K562 (cell line): ENCODE results near the gene FBXO36. TPM values are rescaled to one million over a fixed set of nuclear protein-coding genes. Genes with fewer than 3 reads are reported as not detected.

ENCODE experiments used
- ATF1 ChIP-seq, 2 experiments: fragments of 450-650 bp in 1 of 2; IDR thresholded peaks; 2 replicates each; pipeline ENCODE4 v1.6.1; 2016; ENCODE audit warnings: missing compliant biosample characterization in 1 of 2, missing genetic modification characterization in 1 of 2
- CCNT2 ChIP-seq: IDR thresholded peaks from 2 replicates; pipeline ENCODE4 v1.6.1; 2011; ENCODE audit warnings: borderline replicate concordance, low read depth, mild to moderate bottlenecking, moderate library complexity, mixed read lengths, low read length; ENCODE audit not compliant: insufficient read length; ENCODE audit errors: extremely low read depth
- CEBPG ChIP-seq, 3 experiments: fragments of 200-800 bp in 1 of 3; sonication (Bioruptor generic) in 1 of 3; sonication (generic) in 1 of 3; formaldehyde crosslinking in 1 of 3; IDR thresholded peaks in 2 of 3; conservative IDR thresholded peaks in 1 of 3; 2 replicates each; pipeline versions ENCODE4 v1.6.1 to v1.8.0; 2016 to 2022; ENCODE audit warnings: missing compliant biosample characterization in 2 of 3, missing genetic modification characterization in 2 of 3, mild to moderate bottlenecking in 1 of 3, missing genetic modification reagents in 1 of 3
- DPF2 ChIP-seq: fragments of 450-650 bp; IDR thresholded peaks from 2 replicates; pipeline ENCODE4 v1.6.1; 2016
- KLF16 ChIP-seq: IDR thresholded peaks from 2 replicates; pipeline ENCODE4 v1.6.1; 2016; ENCODE audit warnings: antibody characterized with exemption
- MAX ChIP-seq: sonication (generic); formaldehyde crosslinking; IDR thresholded peaks from 2 replicates; pipeline ENCODE4 v1.9.0; 2022; ENCODE audit warnings: mild to moderate bottlenecking, missing genetic modification reagents
- MBD2 ChIP-seq: sonication (generic); IDR thresholded peaks from 2 replicates; pipeline ENCODE4 v1.6.1; 2016; ENCODE audit warnings: low read depth, borderline replicate concordance
- MITF ChIP-seq: IDR thresholded peaks from 2 replicates; pipeline ENCODE4 v1.6.1; 2014; ENCODE audit warnings: antibody characterized with exemption
- POLR2H ChIP-seq: IDR thresholded peaks from 2 replicates; pipeline ENCODE4 v1.6.1; 2016; ENCODE audit warnings: missing genetic modification characterization, low read depth, mild to moderate bottlenecking, control low read depth, missing compliant biosample characterization, moderate library complexity
- RBBP5 ChIP-seq: fragments of 200-600 bp; sonication (generic); IDR thresholded peaks from 2 replicates; pipeline ENCODE4 v1.6.1; 2012; ENCODE audit warnings: borderline replicate concordance, mild to moderate bottlenecking, low read length, control low read depth, inconsistent platforms; ENCODE audit not compliant: insufficient read depth, poor library complexity, severe bottlenecking
- SAFB2 ChIP-seq: fragments of 200-400 bp; formaldehyde crosslinking; IDR thresholded peaks from 2 replicates; pipeline ENCODE4 v1.6.1; 2018; ENCODE audit warnings: borderline replicate concordance, low read length, low read depth, moderate library complexity; ENCODE audit not compliant: severe bottlenecking
- SMARCA4 ChIP-seq: fragments of 450-650 bp; IDR thresholded peaks from 2 replicates; pipeline ENCODE4 v1.6.1; 2016
- SREBF2 ChIP-seq: sonication (generic); formaldehyde crosslinking; IDR thresholded peaks from 2 replicates; pipeline ENCODE4 v1.4.0; 2020; ENCODE audit warnings: mild to moderate bottlenecking, missing genetic modification reagents
- SRSF3 ChIP-seq: fragments of 200-400 bp; formaldehyde crosslinking; IDR thresholded peaks from 2 replicates; pipeline ENCODE4 v1.6.1; 2016; ENCODE audit warnings: mild to moderate bottlenecking, low read length, moderate library complexity; ENCODE audit not compliant: insufficient read depth
- STAT5A ChIP-seq: IDR thresholded peaks from 2 replicates; pipeline ENCODE4 v1.6.1; 2012; ENCODE audit warnings: low read length, inconsistent platforms, borderline replicate concordance
- ZBTB49 ChIP-seq: sonication (generic); formaldehyde crosslinking; IDR thresholded peaks from 2 replicates; pipeline ENCODE4 v1.8.0; 2022; ENCODE audit warnings: missing genetic modification reagents, mild to moderate bottlenecking, borderline replicate concordance
- ZKSCAN1 ChIP-seq: fragments of 150-350 bp; IDR thresholded peaks from 2 replicates; pipeline ENCODE4 v1.6.1; 2016; ENCODE audit warnings: low read depth, low read length
- ZNF239 ChIP-seq: fragments of 250-450 bp; sonication (Bioruptor Pico); IDR thresholded peaks from 2 replicates; pipeline ENCODE4 v1.4.0; 2020; ENCODE audit warnings: mild to moderate bottlenecking
- ZNF324 ChIP-seq: fragments of 250-450 bp; sonication (Bioruptor Pico); IDR thresholded peaks from 2 replicates; pipeline ENCODE4 v1.4.0; 2020; ENCODE audit warnings: mild to moderate bottlenecking
- ZNF76 ChIP-seq: fragments of 250-450 bp; sonication (Bioruptor Pico); IDR thresholded peaks from 2 replicates; pipeline ENCODE4 v1.4.0; 2020; ENCODE audit warnings: mild to moderate bottlenecking, moderate library complexity, borderline replicate concordance
- polyA plus RNA-seq, 8 experiments: library from polyadenylated mRNA; depleted of rRNA in 4 of 8; stranded (reverse) in 5 of 8; unstranded in 3 of 8; fragments of >200 nt; fragmentation: Nextera tagmentation in 2 of 8; fragmentation: Illumina TruSeq in 1 of 8; extraction: Ambion mirVana in 2 of 8; extraction: Trizol in 1 of 8; gene quantifications; 2 replicates each; pipeline versions ENCODE4 v1.2.1 to v1.2.3, GENCODE V29; 2011 to 2014; ENCODE audit warnings: inconsistent platforms in 1 of 8, missing spikeins in 1 of 8
- total RNA-seq, 7 experiments: library from RNA; depleted of rRNA in 6 of 7; stranded (reverse); fragments of >200 nt in 6 of 7; fragmentation: Illumina TruSeq in 2 of 7; extraction: Trizol in 2 of 7; gene quantifications; 2 replicates each; pipeline versions ENCODE4 v1.2.1 to v1.2.3, GENCODE V29; 2011 to 2021; ENCODE audit warnings: low replicate concordance in 1 of 7
- TF ChIP-seq, protein P1 (sequence below): sonication (generic); formaldehyde crosslinking; IDR thresholded peaks from 2 replicates; pipeline ENCODE4 v1.8.1; 2023; ENCODE audit warnings: mild to moderate bottlenecking, missing genetic modification reagents
- TF ChIP-seq, protein P2 (sequence below): fragments of 450-650 bp; IDR thresholded peaks from one replicate; pipeline ENCODE4 v1.6.1; 2018; ENCODE audit warnings: mild to moderate bottlenecking, moderate library complexity; ENCODE audit not compliant: partially characterized antibody

FBXO36 gene
- total and polyA plus RNA-seq, 9 of the 15 experiments (the other 6 are each of a cell fraction or from before 2014, with no cell fraction given) = 0.40 to 0.91 (median 0.58) TPM

- TF ChIP-seq CCNT2 (peak; percentile 28), STAT5A (peak; percentile 60; the same call in 1 of the 2 replicates), SRSF3 (no peak), ZNF239 (CRISPR knock-in tag) (no peak), MBD2 (peak; percentile 48), ZNF76 (CRISPR knock-in tag) (no peak), SREBF2 (CRISPR knock-in tag) (no peak), CEBPG (CRISPR knock-in tag; IDR thresholded peaks at IDR 0.05) (no peak), CEBPG (tag; conservative IDR thresholded peaks at IDR 0.05 in 1 of 2, IDR thresholded peaks at IDR 0.05 in 1 of 2) (no peak), ZNF324 (CRISPR knock-in tag) (no peak), ZKSCAN1 (no peak), POLR2H (tag) (no peak), SAFB2 (no peak), RBBP5 (no peak), MITF (no peak; the same call in 1 of the 2 replicates), MAX (peak; percentile 33; the same call in 1 of the 2 replicates), ATF1 (CRISPR knock-in tag; IDR thresholded peaks at IDR 0.05) (no peak), ATF1 (tag; IDR thresholded peaks at IDR 0.05) (peak; percentile 50), ZBTB49 (no peak), DPF2 (peak; percentile 70), SMARCA4 (peak; percentile 59; the same call in 1 of the 2 replicates), KLF16 (peak; percentile 64; the same call in 1 of the 2 replicates)
- TF ChIP-seq, protein P1, sequence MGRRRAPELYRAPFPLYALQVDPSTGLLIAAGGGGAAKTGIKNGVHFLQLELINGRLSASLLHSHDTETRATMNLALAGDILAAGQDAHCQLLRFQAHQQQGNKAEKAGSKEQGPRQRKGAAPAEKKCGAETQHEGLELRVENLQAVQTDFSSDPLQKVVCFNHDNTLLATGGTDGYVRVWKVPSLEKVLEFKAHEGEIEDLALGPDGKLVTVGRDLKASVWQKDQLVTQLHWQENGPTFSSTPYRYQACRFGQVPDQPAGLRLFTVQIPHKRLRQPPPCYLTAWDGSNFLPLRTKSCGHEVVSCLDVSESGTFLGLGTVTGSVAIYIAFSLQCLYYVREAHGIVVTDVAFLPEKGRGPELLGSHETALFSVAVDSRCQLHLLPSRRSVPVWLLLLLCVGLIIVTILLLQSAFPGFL = no peak
- TF ChIP-seq, protein P2, sequence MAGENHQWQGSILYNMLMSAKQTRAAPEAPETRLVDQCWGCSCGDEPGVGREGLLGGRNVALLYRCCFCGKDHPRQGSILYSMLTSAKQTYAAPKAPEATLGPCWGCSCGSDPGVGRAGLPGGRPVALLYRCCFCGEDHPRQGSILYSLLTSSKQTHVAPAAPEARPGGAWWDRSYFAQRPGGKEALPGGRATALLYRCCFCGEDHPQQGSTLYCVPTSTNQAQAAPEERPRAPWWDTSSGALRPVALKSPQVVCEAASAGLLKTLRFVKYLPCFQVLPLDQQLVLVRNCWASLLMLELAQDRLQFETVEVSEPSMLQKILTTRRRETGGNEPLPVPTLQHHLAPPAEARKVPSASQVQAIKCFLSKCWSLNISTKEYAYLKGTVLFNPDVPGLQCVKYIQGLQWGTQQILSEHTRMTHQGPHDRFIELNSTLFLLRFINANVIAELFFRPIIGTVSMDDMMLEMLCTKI = no peak
These were observed 88.2 kb downstream of the FBXO36 start (continued) for GRCh38 chr2:230010501-230010900.
